CD4-positive, alpha-beta T cell treated with Interleukin-15 for 1 hour (primary cell): ENCODE results near the gene FAM83E.
A peak's percentile ranks its signal among the peaks of the same experiment; 100 is the strongest.
"Not testable (repeated sequence)": the region's sequence is repeated elsewhere in the genome, so short reads cannot be mapped to it uniquely, and the experiment has no call there.

Source experiments
- DNase-seq: peaks from one replicate; pipeline ENCODE4 v3.0.0-alpha.2; 2020

The FAM83E gene

GRCh38 chr19:48614436-48615230, at the start of gene FAM83E:
TSS of gene FAM83E (minus strand) at chr19:48615076. CDS start at chr19:48613372, 1,704 bp downstream.
- DNase-seq: no peak

- no peak for DNase-seq
Measured at GRCh38 chr19:48664476-48664875, 49.6 kb upstream of the FAM83E start.

- no peak for DNase-seq
Measured at GRCh38 chr19:48663667-48664066, 48.8 kb upstream of the FAM83E start.

GRCh38 chr19:48661711-48662090, 46.8 kb upstream of the FAM83E start:
- DNase-seq: no peak

- DNase-seq: peak; percentile 87
Measured at GRCh38 chr19:48660852-48661710, 46.2 kb upstream of the FAM83E start.

- peak; percentile 41 for DNase-seq
Measured at GRCh38 chr19:48659768-48660167, 44.9 kb upstream of the FAM83E start.

- no peak for DNase-seq
Measured at GRCh38 chr19:48658483-48658882, 43.6 kb upstream of the FAM83E start.

- DNase-seq: not testable (repeated sequence)
Measured at GRCh38 chr19:48657828-48658227, 43.0 kb upstream of the FAM83E start.

- DNase-seq: no peak
Measured at GRCh38 chr19:48656840-48657474, 42.1 kb upstream of the FAM83E start.

GRCh38 chr19:48654299-48655059, 39.6 kb upstream of the FAM83E start:
- no peak for DNase-seq

GRCh38 chr19:48651683-48652048, 36.8 kb upstream of the FAM83E start:
- DNase-seq: no peak

GRCh38 chr19:48650974-48651682, 36.3 kb upstream of the FAM83E start:
- DNase-seq: no peak

- no peak for DNase-seq
Measured at GRCh38 chr19:48648134-48648533, 33.3 kb upstream of the FAM83E start.

GRCh38 chr19:48646722-48647216, 31.9 kb upstream of the FAM83E start:
- no peak for DNase-seq

GRCh38 chr19:48646001-48646721, 31.3 kb upstream of the FAM83E start, which contains the start of gene CA11:
TSS of gene CA11 (minus strand) at chr19:48646187. CDS start at chr19:48645632, 555 bp downstream.
- peak; percentile 92 for DNase-seq

GRCh38 chr19:48645620-48646000, 30.7 kb upstream of the FAM83E start:
- no peak for DNase-seq

GRCh38 chr19:48644839-48645619, 30.2 kb upstream of the FAM83E start:
- peak; percentile 80 for DNase-seq

GRCh38 chr19:48644355-48644754, 29.5 kb upstream of the FAM83E start:
- no peak for DNase-seq

- DNase-seq: no peak
Measured at GRCh38 chr19:48642862-48643261, 28.0 kb upstream of the FAM83E start.

- no peak for DNase-seq
Measured at GRCh38 chr19:48641850-48642249, 27.0 kb upstream of the FAM83E start.
